Dendritic cell treated with granulocyte-macrophage colony-stimulating factor and Interleukin-4, amounts not matched to agents 40 ng/mL and 50 ng/mL, for 4 days (primary cell): ENCODE results near the gene RAC3.

ENCODE experiments used
- H3K27ac Mint-ChIP-seq: one replicate; pipeline ENCODE4 v1.8.0; 2022; ENCODE audit warnings: mild to moderate bottlenecking, mixed read lengths
- H3K27me3 Mint-ChIP-seq: one replicate; pipeline ENCODE4 v1.8.0; 2022; ENCODE audit warnings: mild to moderate bottlenecking, mixed read lengths
- H3K36me3 Mint-ChIP-seq: one replicate; pipeline ENCODE4 v1.8.0; 2022; ENCODE audit warnings: low read depth, mixed read lengths
- H3K4me1 Mint-ChIP-seq: one replicate; pipeline ENCODE4 v1.8.0; 2022; ENCODE audit warnings: low read depth, mixed read lengths
- H3K4me3 Mint-ChIP-seq: one replicate; pipeline ENCODE4 v1.8.0; 2022; ENCODE audit warnings: mild to moderate bottlenecking, moderate library complexity, mixed read lengths
- H3K9me3 Mint-ChIP-seq: one replicate; pipeline ENCODE4 v1.8.0; 2022; ENCODE audit warnings: mixed read lengths
- intact Hi-C: fragments of 100-400 bp; cut with micrococcal nuclease; formaldehyde crosslinking; loops from one replicate; pipeline ENCODE4 v1.15.0; 2022

RAC3 gene

GRCh38 chr17:82053130-82053529 lies 21.7 kb downstream of the RAC3 start:
- no peaks in the 10 kb centered on the region for H3K9me3 Mint-ChIP-seq
- H3K4me3 Mint-ChIP-seq = peak overlapping the region; percentile 84
- intact Hi-C loops = no loop called here
- peaks cover 83% of the 10 kb centered on the region for H3K36me3 Mint-ChIP-seq
- peak overlapping the region; percentile 79 for H3K27ac Mint-ChIP-seq
- no peaks in the 10 kb centered on the region for H3K27me3 Mint-ChIP-seq
- H3K4me1 Mint-ChIP-seq = peaks cover 46% of the 10 kb centered on the region

- H3K27me3 Mint-ChIP-seq = no peaks in the 10 kb centered on the region
- peaks cover 42% of the 10 kb centered on the region for H3K4me1 Mint-ChIP-seq
- H3K27ac Mint-ChIP-seq = peak overlapping the region; percentile 41
- peaks cover 83% of the 10 kb centered on the region for H3K36me3 Mint-ChIP-seq
- H3K9me3 Mint-ChIP-seq = no peaks in the 10 kb centered on the region
- intact Hi-C loops = no loop called here
- H3K4me3 Mint-ChIP-seq = peak overlapping the region; percentile 84
Measured at GRCh38 chr17:82053556-82054263, 22.2 kb downstream of the RAC3 start.

GRCh38 chr17:82054351-82055022 lies 23.0 kb downstream of the RAC3 start:
- Mint-ChIP-seq H3K36me3 (peaks cover 83% of the 10 kb centered on the region), H3K4me3 (no peak overlapping the region), H3K27ac (no peak overlapping the region), H3K4me1 (peaks cover 36% of the 10 kb centered on the region), H3K27me3 (no peaks in the 10 kb centered on the region), H3K9me3 (no peaks in the 10 kb centered on the region)
- intact Hi-C loops = no loop called here

- Mint-ChIP-seq H3K4me3 (no peak overlapping the region), H3K27me3 (no peaks in the 10 kb centered on the region), H3K4me1 (peaks cover 28% of the 10 kb centered on the region), H3K27ac (no peak overlapping the region), H3K9me3 (no peaks in the 10 kb centered on the region), H3K36me3 (peaks cover 83% of the 10 kb centered on the region)
- intact Hi-C loops = no loop called here
Measured at GRCh38 chr17:82055023-82055964, 23.8 kb downstream of the RAC3 start.

GRCh38 chr17:82055965-82056728 lies 24.7 kb downstream of the RAC3 start:
- intact Hi-C loops = no loop called here
- Mint-ChIP-seq H3K4me3 (no peak overlapping the region), H3K4me1 (peaks cover 20% of the 10 kb centered on the region), H3K27ac (no peak overlapping the region), H3K36me3 (peaks cover 83% of the 10 kb centered on the region), H3K9me3 (no peaks in the 10 kb centered on the region), H3K27me3 (no peaks in the 10 kb centered on the region)

GRCh38 chr17:82056729-82057621 lies 25.5 kb downstream of the RAC3 start:
- Mint-ChIP-seq H3K27me3 (no peaks in the 10 kb centered on the region), H3K27ac (no peak overlapping the region), H3K4me3 (no peak overlapping the region), H3K36me3 (peaks cover 92% of the 10 kb centered on the region), H3K4me1 (peaks cover 20% of the 10 kb centered on the region), H3K9me3 (no peaks in the 10 kb centered on the region)
- intact Hi-C loops = no loop called here

GRCh38 chr17:82058230-82058854 lies 26.9 kb downstream of the RAC3 start:
- no peak overlapping the region for H3K4me3 Mint-ChIP-seq
- no peaks in the 10 kb centered on the region for H3K27me3 Mint-ChIP-seq
- H3K27ac Mint-ChIP-seq = no peak overlapping the region
- intact Hi-C loops = no loop called here
- peaks cover 11% of the 10 kb centered on the region for H3K4me1 Mint-ChIP-seq
- peaks cover 100% of the 10 kb centered on the region for H3K36me3 Mint-ChIP-seq
- H3K9me3 Mint-ChIP-seq = no peaks in the 10 kb centered on the region

GRCh38 chr17:82058855-82059249 lies 27.4 kb downstream of the RAC3 start:
- Mint-ChIP-seq H3K4me3 (no peak overlapping the region), H3K36me3 (peaks cover 100% of the 10 kb centered on the region), H3K4me1 (peaks cover 7% of the 10 kb centered on the region), H3K27me3 (no peaks in the 10 kb centered on the region), H3K27ac (no peak overlapping the region), H3K9me3 (no peaks in the 10 kb centered on the region)
- intact Hi-C loops = no loop called here

GRCh38 chr17:82059272-82060000 lies 28.0 kb downstream of the RAC3 start:
- peaks cover 96% of the 10 kb centered on the region for H3K36me3 Mint-ChIP-seq
- H3K4me1 Mint-ChIP-seq = peaks cover 7% of the 10 kb centered on the region
- no peak overlapping the region for H3K4me3 Mint-ChIP-seq
- H3K9me3 Mint-ChIP-seq = no peaks in the 10 kb centered on the region
- no peak overlapping the region for H3K27ac Mint-ChIP-seq
- intact Hi-C loops = no loop called here
- H3K27me3 Mint-ChIP-seq = no peaks in the 10 kb centered on the region

- H3K27me3 Mint-ChIP-seq = no peaks in the 10 kb centered on the region
- H3K27ac Mint-ChIP-seq = no peak overlapping the region
- no peak overlapping the region for H3K4me3 Mint-ChIP-seq
- peaks cover 91% of the 10 kb centered on the region for H3K36me3 Mint-ChIP-seq
- H3K4me1 Mint-ChIP-seq = peaks cover 12% of the 10 kb centered on the region
- no peaks in the 10 kb centered on the region for H3K9me3 Mint-ChIP-seq
- intact Hi-C loops = no loop called here
Measured at GRCh38 chr17:82060001-82060380, 28.5 kb downstream of the RAC3 start.

- H3K4me3 Mint-ChIP-seq = no peak overlapping the region
- H3K27me3 Mint-ChIP-seq = no peaks in the 10 kb centered on the region
- peaks cover 12% of the 10 kb centered on the region for H3K4me1 Mint-ChIP-seq
- intact Hi-C loops = no loop called here
- no peak overlapping the region for H3K27ac Mint-ChIP-seq
- H3K36me3 Mint-ChIP-seq = peaks cover 84% of the 10 kb centered on the region
- no peaks in the 10 kb centered on the region for H3K9me3 Mint-ChIP-seq
Measured at GRCh38 chr17:82060614-82061013, 29.1 kb downstream of the RAC3 start.
